Measurements from ENCODE around the gene MICALL1.

DNA sequence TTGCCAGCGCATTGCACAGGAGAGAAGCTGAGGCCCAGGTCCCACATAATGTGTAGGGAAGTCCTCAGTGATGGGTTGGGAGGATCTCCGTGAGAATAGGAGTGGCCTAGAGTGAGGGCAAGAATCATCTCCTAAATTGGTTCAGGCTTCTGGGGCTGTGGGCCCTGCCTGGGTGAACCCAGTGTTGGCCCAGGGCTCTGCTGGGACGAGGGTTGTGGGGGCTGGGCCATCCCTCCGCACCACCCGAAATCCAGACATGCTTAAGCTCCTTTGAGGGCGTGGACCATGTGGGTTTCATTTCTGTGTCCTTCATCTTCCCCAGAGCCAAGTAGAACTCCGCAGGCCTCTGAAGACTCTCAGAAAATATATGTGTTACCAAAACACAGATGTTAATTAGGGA is 3.7 kb downstream of the MICALL1 start:
- TF ChIP-seq, protein P1, sequence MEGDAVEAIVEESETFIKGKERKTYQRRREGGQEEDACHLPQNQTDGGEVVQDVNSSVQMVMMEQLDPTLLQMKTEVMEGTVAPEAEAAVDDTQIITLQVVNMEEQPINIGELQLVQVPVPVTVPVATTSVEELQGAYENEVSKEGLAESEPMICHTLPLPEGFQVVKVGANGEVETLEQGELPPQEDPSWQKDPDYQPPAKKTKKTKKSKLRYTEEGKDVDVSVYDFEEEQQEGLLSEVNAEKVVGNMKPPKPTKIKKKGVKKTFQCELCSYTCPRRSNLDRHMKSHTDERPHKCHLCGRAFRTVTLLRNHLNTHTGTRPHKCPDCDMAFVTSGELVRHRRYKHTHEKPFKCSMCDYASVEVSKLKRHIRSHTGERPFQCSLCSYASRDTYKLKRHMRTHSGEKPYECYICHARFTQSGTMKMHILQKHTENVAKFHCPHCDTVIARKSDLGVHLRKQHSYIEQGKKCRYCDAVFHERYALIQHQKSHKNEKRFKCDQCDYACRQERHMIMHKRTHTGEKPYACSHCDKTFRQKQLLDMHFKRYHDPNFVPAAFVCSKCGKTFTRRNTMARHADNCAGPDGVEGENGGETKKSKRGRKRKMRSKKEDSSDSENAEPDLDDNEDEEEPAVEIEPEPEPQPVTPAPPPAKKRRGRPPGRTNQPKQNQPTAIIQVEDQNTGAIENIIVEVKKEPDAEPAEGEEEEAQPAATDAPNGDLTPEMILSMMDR (IDR thresholded peaks at IDR 0.05) = no peak
- no peak for TF ChIP-seq POLR2A (IDR thresholded peaks at IDR 0.05)

All from esophagus squamous epithelium (tissue), 4 donors.